ENCODE results near the gene SUPV3L1.
A peak's percentile ranks its signal among the peaks of the same experiment; 100 is the strongest.
"Not testable (repeated sequence)": the region's sequence is repeated elsewhere in the genome, so short reads cannot be mapped to it uniquely, and the experiment has no call there.

Gene SUPV3L1

GRCh38 chr10:69232736-69233480, 52.9 kb downstream of the SUPV3L1 start:
- no peak for DNase-seq

DNA sequence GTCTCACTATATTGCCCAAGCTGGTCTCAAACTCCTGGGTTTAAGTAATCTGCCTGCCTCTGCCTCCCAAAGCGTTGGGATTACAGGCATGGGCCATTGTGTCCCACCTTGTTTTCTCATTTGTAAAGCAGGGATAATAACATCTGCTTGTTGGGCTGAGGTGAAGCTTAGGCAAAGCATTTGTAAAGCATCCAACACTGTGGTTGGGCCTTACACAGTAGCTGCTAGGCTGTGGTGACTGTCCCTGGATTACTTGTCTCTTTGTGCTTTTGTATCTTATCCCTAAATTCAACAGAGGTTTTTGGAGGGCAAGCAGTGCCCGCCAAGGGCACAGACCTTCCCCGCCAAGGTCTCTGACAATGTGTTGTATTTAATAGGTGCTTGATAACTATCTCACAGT, 54.4 kb downstream of the SUPV3L1 start:
- no peak for DNase-seq

GRCh38 chr10:69237528-69238159, 57.6 kb downstream of the SUPV3L1 start:
- DNase-seq, result peak; percentile 92

DNA sequence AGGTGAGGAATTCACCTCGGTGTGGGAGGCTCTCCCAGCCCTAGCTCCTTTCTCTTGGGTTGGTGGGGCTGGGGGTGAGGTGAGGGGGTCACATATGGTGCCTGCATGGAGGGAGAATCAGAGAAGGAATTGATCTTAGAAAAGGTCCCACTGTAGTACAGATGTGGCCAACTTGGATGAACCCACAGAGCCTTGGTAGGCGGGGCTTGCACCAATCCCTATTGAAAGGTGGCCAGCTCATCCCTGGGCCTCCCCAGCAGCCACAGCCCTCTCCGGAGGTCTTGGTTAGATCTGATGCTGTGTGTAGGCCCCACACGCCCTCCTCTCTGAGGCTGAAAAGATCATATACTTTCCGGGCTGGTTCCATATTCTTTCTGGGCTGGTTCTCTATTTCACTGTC, 59.1 kb downstream of the SUPV3L1 start:
- peak; percentile 46 for DNase-seq

GRCh38 chr10:69239816-69240434, 59.9 kb downstream of the SUPV3L1 start:
- DNase-seq, result no peak

GRCh38 chr10:69240455-69240854, 60.4 kb downstream of the SUPV3L1 start:
- no peak for DNase-seq

DNA sequence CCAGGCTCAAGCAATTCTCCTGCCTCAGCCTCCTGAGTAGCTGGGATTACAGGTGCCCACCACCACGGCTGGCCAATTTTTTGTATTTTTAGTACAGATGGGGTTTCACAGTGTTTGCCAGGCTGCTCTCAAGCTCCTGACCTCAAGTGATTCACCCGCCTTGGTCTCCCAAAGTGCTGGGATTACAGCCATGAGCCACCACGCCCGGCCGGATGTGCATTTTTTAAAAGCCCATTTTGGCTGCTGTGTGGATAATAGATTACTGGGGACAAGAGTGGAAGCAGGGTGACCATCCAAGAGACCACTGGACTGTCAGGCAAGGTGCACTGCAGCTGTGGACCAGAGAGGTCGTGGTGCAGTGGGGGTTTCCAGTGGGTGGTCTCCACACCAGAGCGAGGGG, 61.5 kb downstream of the SUPV3L1 start:
- DNase-seq, result peak; percentile 62

GRCh38 chr10:69242040-69242851, 62.2 kb downstream of the SUPV3L1 start:
- DNase-seq, result peak; percentile 93

GRCh38 chr10:69242852-69243212, 62.8 kb downstream of the SUPV3L1 start:
- DNase-seq, result peak; percentile 23

DNA sequence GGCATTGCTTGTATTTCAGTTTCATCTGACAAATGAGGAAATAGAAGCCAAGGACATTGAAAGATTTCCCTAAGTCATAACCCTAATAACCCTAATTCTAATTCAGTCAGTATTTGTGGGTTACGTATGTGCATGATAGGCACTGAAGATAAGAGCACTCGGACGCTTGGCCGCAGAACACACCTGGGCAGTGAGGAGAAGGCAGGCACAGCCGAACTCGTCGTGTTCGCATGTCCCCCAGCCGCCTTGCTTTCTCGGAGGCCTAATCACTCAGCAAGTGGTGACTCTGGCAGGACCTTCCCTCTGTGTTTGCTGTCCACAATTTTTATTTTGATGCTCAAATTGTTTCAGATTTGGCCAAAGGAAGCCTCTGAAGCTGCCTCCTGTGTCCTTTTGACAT, 63.8 kb downstream of the SUPV3L1 start:
- DNase-seq, result no peak

GRCh38 chr10:69246036-69246435, 66.0 kb downstream of the SUPV3L1 start:
- no peak for DNase-seq

- DNase-seq, result no peak
Measured at GRCh38 chr10:69246581-69247312, 66.7 kb downstream of the SUPV3L1 start.

GRCh38 chr10:69247313-69247710, 67.3 kb downstream of the SUPV3L1 start:
- DNase-seq, result no peak

- DNase-seq, result no peak
Measured at GRCh38 chr10:69248117-69248730, 68.2 kb downstream of the SUPV3L1 start.

GRCh38 chr10:69250041-69250440, 70.0 kb downstream of the SUPV3L1 start:
- no peak for DNase-seq

GRCh38 chr10:69251417-69251816, 71.4 kb downstream of the SUPV3L1 start:
- DNase-seq, result not testable (repeated sequence)

GRCh38 chr10:69253171-69253570, 73.1 kb downstream of the SUPV3L1 start:
- DNase-seq, result no peak

DNA sequence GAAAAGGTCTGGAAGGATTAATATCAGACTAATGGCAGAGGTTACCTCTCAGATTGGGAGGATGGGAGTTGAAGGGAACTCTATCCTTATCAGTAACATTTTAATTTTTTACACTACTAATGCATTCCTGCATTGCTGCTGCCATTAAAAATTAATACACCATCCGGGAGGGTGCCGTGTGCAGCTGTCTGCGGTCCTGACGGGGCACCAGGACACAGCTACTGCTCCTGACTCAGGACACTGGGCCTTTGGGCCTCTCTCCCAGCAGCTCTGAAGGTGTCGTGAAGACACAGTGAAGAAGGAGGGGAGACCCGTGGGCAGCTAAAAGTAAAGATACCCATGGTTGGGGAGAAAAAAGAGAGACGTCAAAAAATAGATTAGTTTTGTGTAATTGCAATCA, 74.8 kb downstream of the SUPV3L1 start:
- DNase-seq, result no peak

Measured in hematopoietic multipotent progenitor cell treated with erythropoietin and hydrocortisone succinate and interleukin-3 and kit ligand, for 6 days (in vitro differentiated cells).